HepG2 (cell line): ENCODE data around the gene KIF21B. TPM values are rescaled to one million over a fixed set of nuclear protein-coding genes. Genes with fewer than 3 reads are reported as not detected.

Experiments used
- ATAC-seq: fragments of 200-7000 bp; cut with Tn5 transposase; 3 replicates; pipeline ENCODE4 v1.9.1; 2020; ENCODE audit warnings: mild to moderate bottlenecking, moderate library complexity
- BruUV-seq: library from RNA; stranded (reverse); fragments of 400-500 nt; replicated peaks from 2 replicates; lab custom pipeline; 2021; lab: Mats Ljungman, UMichigan
- CTCF ChIA-PET: fragments of 300-600 bp; formaldehyde crosslinking; extraction: SDS; loops from one replicate; lab custom pipeline; 2021; ENCODE audit warnings: low total read pairs, inconsistent platforms, low intra/inter-chr PET ratio; lab: Yijun Ruan, JAX
- POLR2A ChIA-PET: fragments of 350-600 bp; sonication (Branson Sonifier 250); formaldehyde crosslinking; loops from one replicate; lab custom pipeline; 2020; ENCODE audit warnings: antibody characterized with exemption, inconsistent platforms; lab: Yijun Ruan, JAX
- DNase-seq: peaks from one replicate; pipeline ENCODE4 v3.0.0-alpha.2; 2015; ENCODE audit warnings: low spot score
- FAIRE-seq: peaks from 3 replicates; lab custom pipeline; 2011; peaks lifted over from hg19 to GRCh38; lab: Jason Lieb, UNC
- H2AFZ ChIP-seq: one replicate; pipeline ENCODE4 v1.6.1; 2011; ENCODE audit warnings: low read length, inconsistent platforms
- H3K27ac ChIP-seq: fragments of 300-600 bp; 3 replicates; pipeline ENCODE4 v1.8.0; 2011; ENCODE audit warnings: mixed run types, mild to moderate bottlenecking, mixed read lengths, low read length, inconsistent platforms; ENCODE audit not compliant: insufficient read depth; ENCODE audit errors: extremely low read length
- H3K27me3 ChIP-seq, 2 experiments: fragments of 200-600 bp in 1 of 2; 2 replicates in 1 of 2; 3 replicates in 1 of 2; pipeline versions ENCODE4 v1.6.0 to v1.8.0; 2011; ENCODE audit warnings: low read length in 2 of 2, mild to moderate bottlenecking in 2 of 2, moderate library complexity in 2 of 2, inconsistent platforms in 1 of 2; ENCODE audit not compliant: insufficient read depth in 2 of 2, control insufficient read depth in 1 of 2
- H3K36me3 ChIP-seq, 2 experiments: fragments of 200-600 bp in 1 of 2; replicated peaks in 1 of 2; 2 replicates in 1 of 2; 3 replicates in 1 of 2; pipeline versions ENCODE4 v1.5.1 to v1.8.0; 2011; ENCODE audit warnings: low read length in 2 of 2, inconsistent platforms in 1 of 2; ENCODE audit not compliant: insufficient read depth in 2 of 2, control insufficient read depth in 1 of 2
- H3K4me1 ChIP-seq: 2 replicates; pipeline ENCODE4 v1.5.1; 2012; ENCODE audit warnings: low read length, inconsistent platforms; ENCODE audit not compliant: insufficient read depth
- H3K4me2 ChIP-seq: 2 replicates; pipeline ENCODE4 v1.6.0; 2011; ENCODE audit warnings: low read depth, low read length, inconsistent platforms
- H3K4me3 ChIP-seq, 3 experiments: fragments of 200-600 bp in 1 of 3; sonication (generic), shearing (Covaris generic) in 1 of 3; replicated peaks in 1 of 3; 2 replicates each; pipeline ENCODE4 v1.5.1; 2011 to 2016; ENCODE audit warnings: low read length in 3 of 3, inconsistent platforms in 2 of 3, low read depth in 2 of 3, mild to moderate bottlenecking in 2 of 3, control low read depth in 1 of 3, mixed read lengths in 1 of 3; ENCODE audit not compliant: insufficient read depth in 1 of 3
- H3K79me2 ChIP-seq: one replicate; pipeline ENCODE4 v1.6.1; 2011; ENCODE audit warnings: low read length, inconsistent platforms; ENCODE audit not compliant: insufficient read depth
- H3K9ac ChIP-seq: 2 replicates; pipeline ENCODE4 v1.6.0; 2011; ENCODE audit warnings: mild to moderate bottlenecking, low read depth, low read length, inconsistent platforms; ENCODE audit not compliant: insufficient read depth
- H3K9me3 ChIP-seq: 2 replicates; pipeline ENCODE4 v1.5.1; 2012; ENCODE audit warnings: mild to moderate bottlenecking, low read length
- H4K20me1 ChIP-seq: 2 replicates; pipeline ENCODE4 v1.6.0; 2011; ENCODE audit warnings: inconsistent platforms, mild to moderate bottlenecking, low read length, moderate library complexity; ENCODE audit not compliant: insufficient read depth
- SMAD1 ChIP-seq: sonication (generic); formaldehyde crosslinking; IDR thresholded peaks from 2 replicates; pipeline ENCODE4 v1.4.0; 2020; ENCODE audit warnings: missing genetic modification reagents, low read depth, mild to moderate bottlenecking, borderline replicate concordance
- TOPORS ChIP-seq: sonication (generic); formaldehyde crosslinking; IDR thresholded peaks from 2 replicates; pipeline ENCODE4 v1.8.0; 2023; ENCODE audit warnings: mild to moderate bottlenecking, missing genetic modification reagents
- ZBTB3 ChIP-seq: sonication (generic); formaldehyde crosslinking; IDR thresholded peaks from 2 replicates; pipeline ENCODE4 v1.4.0; 2020; ENCODE audit warnings: low read depth, mild to moderate bottlenecking, moderate library complexity, missing genetic modification reagents, borderline replicate concordance
- ZMAT3 ChIP-seq: sonication (generic); formaldehyde crosslinking; conservative IDR thresholded peaks from 2 replicates; pipeline ENCODE4 v1.7.0; 2021; ENCODE audit warnings: missing genetic modification reagents
- ZNF446 ChIP-seq: sonication (generic); formaldehyde crosslinking; IDR thresholded peaks from 2 replicates; pipeline ENCODE4 v1.5.0; 2020; ENCODE audit warnings: mild to moderate bottlenecking, missing genetic modification reagents
- ZNF468 ChIP-seq: sonication (generic); formaldehyde crosslinking; IDR thresholded peaks from 2 replicates; pipeline ENCODE4 v1.8.0; 2022; ENCODE audit warnings: mild to moderate bottlenecking, moderate library complexity, missing genetic modification reagents
- WGBS: methylation state at CpG from one replicate; pipeline ENCODE4 v1.1.6; 2017; ENCODE audit warnings: low lambda C conversion rate; 5-methylcytosine and 5-hydroxymethylcytosine counted together
- in situ Hi-C: cut with HindIII; loops from 2 replicates; pipeline ENCODE4 v1.10.0; 2017; ENCODE audit warnings: low pct_unique_long_range_greater_than_20kb; ENCODE audit not compliant: extremely low pct_ligation_motif_present
- intact Hi-C: fragments of 100-400 bp; cut with micrococcal nuclease; formaldehyde crosslinking; loops from one replicate; pipeline ENCODE4 v1.10.0; 2022; ENCODE audit not compliant: unreplicated experiment
- polyA plus RNA-seq, 8 experiments: library from polyadenylated mRNA; depleted of rRNA in 3 of 8; stranded (reverse) in 7 of 8; unstranded in 1 of 8; fragments of >200 nt; fragmentation: Illumina TruSeq in 4 of 8; extraction: Trizol in 4 of 8; gene quantifications; 2 replicates each; pipeline versions ENCODE4 v1.2.1 to v1.2.3, GENCODE V29; 2011 to 2016; ENCODE audit warnings: low read depth in 4 of 8, missing spikeins in 1 of 8, mixed read lengths in 1 of 8; ENCODE audit not compliant: insufficient read depth in 1 of 8
- total RNA-seq, 5 experiments: library from RNA; depleted of rRNA; stranded (reverse); fragments of >200 nt; fragmentation: Illumina TruSeq; extraction: Trizol; gene quantifications; 2 replicates each; pipeline ENCODE4 v1.2.3, GENCODE V29; 2016; ENCODE audit warnings: low read depth in 1 of 5
- TF ChIP-seq, protein P1 (sequence below): sonication (generic); formaldehyde crosslinking; IDR thresholded peaks from 2 replicates; pipeline ENCODE4 v1.4.0; 2020; ENCODE audit warnings: missing genetic modification reagents, mild to moderate bottlenecking, borderline replicate concordance

Gene KIF21B
- total and polyA plus RNA-seq, 2 of the 13 experiments (the other 11 are each of a cell fraction or from before 2014, with no cell fraction given) = 0.17 to 0.20 TPM

DNA sequence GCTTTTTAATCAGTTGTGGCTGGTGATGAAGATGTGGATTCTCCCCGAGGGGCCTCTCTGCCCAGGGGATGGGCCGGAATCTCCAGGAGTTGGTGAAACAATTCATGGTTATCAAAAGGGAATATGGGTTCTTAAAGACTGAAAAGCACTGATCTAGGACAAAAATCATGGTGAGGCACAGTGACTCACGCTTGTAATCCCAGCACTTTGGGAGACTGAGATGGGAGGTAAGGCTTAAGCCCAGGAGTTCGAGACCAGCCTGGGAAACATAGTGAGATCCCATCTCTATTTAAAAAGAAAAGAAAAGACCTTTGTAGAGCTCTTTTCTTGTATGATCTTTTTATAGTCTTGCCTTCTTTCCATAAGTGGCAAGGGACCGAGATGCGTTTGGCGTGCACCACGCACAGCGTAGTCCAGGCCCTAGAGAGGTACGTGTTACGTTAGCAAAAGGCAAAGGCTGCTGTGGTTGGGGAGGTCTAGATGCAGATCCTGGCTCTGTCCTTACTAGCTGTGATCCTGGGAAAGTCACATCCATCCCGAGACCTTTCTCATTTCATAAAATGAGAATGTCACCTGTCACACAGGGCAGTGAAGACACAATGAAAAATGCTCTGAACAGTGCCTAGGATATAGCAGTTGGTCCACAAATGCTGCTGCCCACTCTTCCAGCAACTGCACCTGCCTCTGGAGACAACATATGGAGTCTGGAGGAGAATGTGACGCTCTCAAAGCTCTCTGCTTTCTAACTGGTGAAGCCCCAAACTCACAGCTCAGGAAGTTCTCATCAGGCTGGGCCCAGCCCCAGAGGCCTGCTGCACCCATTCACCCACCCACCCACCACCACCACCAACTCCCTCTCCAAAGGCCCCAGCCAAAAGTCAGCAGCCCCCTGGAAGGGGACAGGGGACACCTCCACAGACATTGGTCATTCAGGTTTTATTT, 54.8 kb downstream of the KIF21B start:
- in situ Hi-C loops = no loop called here
- BruUV-seq = no TSS peak

More for the DNA sequence above, 54.8 kb downstream of the KIF21B start:
- WGBS = 49% methylated on average over 9 of the region's 13 CpGs
- DNase-seq (no peak), FAIRE-seq (no peak), ATAC-seq (no peak)
- H4K20me1 ChIP-seq = no peaks in the 10 kb centered on the region
- TF ChIP-seq SMAD1 (CRISPR knock-in tag) = no peak
- no peak for TF ChIP-seq ZNF468 (CRISPR knock-in tag)
- TF ChIP-seq TOPORS (CRISPR knock-in tag) = no peak
- no peak for TF ChIP-seq ZBTB3
- TF ChIP-seq, protein P1, sequence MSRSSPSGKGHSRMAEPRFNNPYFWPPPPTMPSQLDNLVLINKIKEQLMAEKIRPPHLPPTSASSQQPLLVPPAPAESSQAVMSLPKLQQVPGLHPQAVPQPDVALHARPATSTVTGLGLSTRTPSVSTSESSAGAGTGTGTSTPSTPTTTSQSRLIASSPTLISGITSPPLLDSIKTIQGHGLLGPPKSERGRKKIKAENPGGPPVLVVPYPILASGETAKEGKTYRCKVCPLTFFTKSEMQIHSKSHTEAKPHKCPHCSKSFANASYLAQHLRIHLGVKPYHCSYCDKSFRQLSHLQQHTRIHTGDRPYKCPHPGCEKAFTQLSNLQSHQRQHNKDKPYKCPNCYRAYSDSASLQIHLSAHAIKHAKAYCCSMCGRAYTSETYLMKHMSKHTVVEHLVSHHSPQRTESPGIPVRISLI (CRISPR knock-in tag) = no peak
- TF ChIP-seq ZMAT3 (CRISPR knock-in tag) = no peak
- TF ChIP-seq ZNF446 (CRISPR knock-in tag) = no peak
- no peak overlapping the region for H3K9ac ChIP-seq
- intact Hi-C loops = loop anchor here (1.0 kb wide), 1 partner anchor 77 kb away; no protein-coding TSS in a partner anchor
- ChIA-PET POLR2A (no interaction called here), CTCF (no interaction called here)
- no peak overlapping the region for H3K4me3 ChIP-seq
- H3K27me3 ChIP-seq = peaks cover 5 to 14% of the 10 kb centered on the region in 2 experiments; a peak in 4 of 5 replicates
- no peak overlapping the region for H3K4me2 ChIP-seq
- no peak overlapping the region for H2AFZ ChIP-seq
- no peaks in the 10 kb centered on the region for H3K79me2 ChIP-seq
- 0 out of 2 replicates have a peak, but pooled peaks cover 19% of the 10 kb centered on the region for H3K4me1 ChIP-seq
- H3K36me3 ChIP-seq = no peaks in the 10 kb centered on the region
- no peak overlapping the region for H3K27ac ChIP-seq
- H3K9me3 ChIP-seq = no peaks in the 10 kb centered on the region
